ENCODE data around the gene TSKU.

The TSKU gene

GRCh38 chr11:76772100-76772782 is 10.9 kb upstream of the TSKU start:
- DNase-seq, result no peak
- no peak overlapping the region for H3K4me3 Mint-ChIP-seq
- peaks cover 15% of the 10 kb centered on the region for H3K9me3 Mint-ChIP-seq
- peaks cover 19% of the 10 kb centered on the region for H3K4me1 Mint-ChIP-seq
- peaks cover 5% of the 10 kb centered on the region for H3K36me3 Mint-ChIP-seq (ENCODE audit: low read depth)
- ATAC-seq, result no peak
- H3K27ac Mint-ChIP-seq, result no peak overlapping the region
- H3K27me3 Mint-ChIP-seq, result peaks cover 13% of the 10 kb centered on the region

GRCh38 chr11:76772783-76773106 is 10.4 kb upstream of the TSKU start:
- peaks cover 15% of the 10 kb centered on the region for H3K4me1 Mint-ChIP-seq
- ATAC-seq, result no peak
- no peak for DNase-seq
- H3K27ac Mint-ChIP-seq, result no peak overlapping the region
- peaks cover 19% of the 10 kb centered on the region for H3K9me3 Mint-ChIP-seq
- peaks cover 9% of the 10 kb centered on the region for H3K36me3 Mint-ChIP-seq (ENCODE audit: low read depth)
- H3K4me3 Mint-ChIP-seq, result no peak overlapping the region
- H3K27me3 Mint-ChIP-seq, result peaks cover 17% of the 10 kb centered on the region

GRCh38 chr11:76773921-76774361 is 9.2 kb upstream of the TSKU start:
- no peak overlapping the region for H3K27ac Mint-ChIP-seq
- peaks cover 3% of the 10 kb centered on the region for H3K4me1 Mint-ChIP-seq
- peaks cover 19% of the 10 kb centered on the region for H3K9me3 Mint-ChIP-seq
- peaks cover 24% of the 10 kb centered on the region for H3K27me3 Mint-ChIP-seq
- H3K36me3 Mint-ChIP-seq (ENCODE audit: low read depth), result peaks cover 9% of the 10 kb centered on the region
- no peak overlapping the region for H3K4me3 Mint-ChIP-seq
- no peak for DNase-seq
- no peak for ATAC-seq

GRCh38 chr11:76776472-76776871 is 6.7 kb upstream of the TSKU start:
- Mint-ChIP-seq H3K4me1 (no peaks in the 10 kb centered on the region), H3K27me3 (peaks cover 43% of the 10 kb centered on the region)

GRCh38 chr11:76777305-76777704 is 5.9 kb upstream of the TSKU start:
- ATAC-seq (no peak), DNase-seq (no peak)
- no peaks in the 10 kb centered on the region for H3K4me1 Mint-ChIP-seq
- H3K27me3 Mint-ChIP-seq, result peaks cover 46% of the 10 kb centered on the region
- H3K27ac Mint-ChIP-seq, result no peak overlapping the region
- no peak overlapping the region for H3K4me3 Mint-ChIP-seq
- H3K9me3 Mint-ChIP-seq, result peaks cover 19% of the 10 kb centered on the region
- peaks cover 9% of the 10 kb centered on the region for H3K36me3 Mint-ChIP-seq (ENCODE audit: low read depth)

More at GRCh38 chr11:76776472-76776871, 6.7 kb upstream of the TSKU start:
- Mint-ChIP-seq H3K36me3 (ENCODE audit: low read depth) (peaks cover 9% of the 10 kb centered on the region), H3K4me3 (no peak overlapping the region), H3K27ac (no peak overlapping the region), H3K9me3 (peaks cover 19% of the 10 kb centered on the region)
- DNase-seq (no peak), ATAC-seq (no peak)

- Mint-ChIP-seq H3K4me1 (peaks cover 6% of the 10 kb centered on the region), H3K9me3 (peaks cover 19% of the 10 kb centered on the region), H3K4me3 (no peak overlapping the region), H3K27ac (no peak overlapping the region), H3K36me3 (ENCODE audit: low read depth) (peaks cover 9% of the 10 kb centered on the region), H3K27me3 (peaks cover 51% of the 10 kb centered on the region)
- ATAC-seq (no peak), DNase-seq (no peak)
Measured at GRCh38 chr11:76777876-76778275, 5.3 kb upstream of the TSKU start.

- DNase-seq (no peak), ATAC-seq (no peak)
- Mint-ChIP-seq H3K27ac (no peak overlapping the region), H3K27me3 (peaks cover 49% of the 10 kb centered on the region), H3K4me1 (peaks cover 6% of the 10 kb centered on the region), H3K4me3 (no peak overlapping the region), H3K36me3 (ENCODE audit: low read depth) (peaks cover 9% of the 10 kb centered on the region), H3K9me3 (peaks cover 19% of the 10 kb centered on the region)
Measured at GRCh38 chr11:76778874-76779273, 4.3 kb upstream of the TSKU start.

- ATAC-seq, result no peak
- Mint-ChIP-seq H3K4me1 (peaks cover 16% of the 10 kb centered on the region), H3K9me3 (peaks cover 14% of the 10 kb centered on the region), H3K36me3 (ENCODE audit: low read depth) (peaks cover 9% of the 10 kb centered on the region), H3K27me3 (peaks cover 64% of the 10 kb centered on the region), H3K4me3 (no peak overlapping the region), H3K27ac (no peak overlapping the region)
- DNase-seq, result no peak
Measured at GRCh38 chr11:76781046-76781801, 1.9 kb upstream of the TSKU start.

- peak overlapping the region; percentile 75 for H3K4me3 Mint-ChIP-seq
- H3K9me3 Mint-ChIP-seq, result peaks cover 6% of the 10 kb centered on the region
- H3K27ac Mint-ChIP-seq, result no peak overlapping the region
- peaks cover 16% of the 10 kb centered on the region for H3K4me1 Mint-ChIP-seq
- H3K27me3 Mint-ChIP-seq, result peaks cover 60% of the 10 kb centered on the region
- H3K36me3 Mint-ChIP-seq (ENCODE audit: low read depth), result peaks cover 6% of the 10 kb centered on the region
- ATAC-seq, result no peak
- DNase-seq, result no peak
Measured at GRCh38 chr11:76781807-76782530, 1.2 kb upstream of the TSKU start.

GRCh38 chr11:76782531-76783293 is 444 bp upstream of the TSKU start:
- H3K36me3 Mint-ChIP-seq (ENCODE audit: low read depth), result no peaks in the 10 kb centered on the region
- peaks cover 16% of the 10 kb centered on the region for H3K4me1 Mint-ChIP-seq
- peak overlapping the region; percentile 76 for H3K27ac Mint-ChIP-seq
- DNase-seq (peak; percentile 74), ATAC-seq (peak; percentile 79)
- H3K9me3 Mint-ChIP-seq, result no peaks in the 10 kb centered on the region
- peaks cover 54% of the 10 kb centered on the region for H3K27me3 Mint-ChIP-seq
- H3K4me3 Mint-ChIP-seq, result peak overlapping the region; percentile 75

- no peak for ATAC-seq
- H3K4me3 Mint-ChIP-seq, result peak overlapping the region; percentile 58
- peaks cover 44% of the 10 kb centered on the region for H3K27me3 Mint-ChIP-seq
Measured at GRCh38 chr11:76783896-76784813, 999 bp downstream of the TSKU start.

GRCh38 chr11:76785513-76785912 is 2.4 kb downstream of the TSKU start:
- no peak for ATAC-seq
- peaks cover 34% of the 10 kb centered on the region for H3K27me3 Mint-ChIP-seq
- H3K4me3 Mint-ChIP-seq, result peak overlapping the region; percentile 58

More at GRCh38 chr11:76783896-76784813, 999 bp downstream of the TSKU start:
- H3K9me3 Mint-ChIP-seq, result no peaks in the 10 kb centered on the region
- no peak for DNase-seq
- H3K36me3 Mint-ChIP-seq (ENCODE audit: low read depth), result no peaks in the 10 kb centered on the region
- peaks cover 16% of the 10 kb centered on the region for H3K4me1 Mint-ChIP-seq
- H3K27ac Mint-ChIP-seq, result no peak overlapping the region

GRCh38 chr11:76786016-76786415 is 2.9 kb downstream of the TSKU start:
- DNase-seq (no peak), ATAC-seq (no peak)
- peaks cover 31% of the 10 kb centered on the region for H3K27me3 Mint-ChIP-seq
- no peaks in the 10 kb centered on the region for H3K9me3 Mint-ChIP-seq
- H3K36me3 Mint-ChIP-seq (ENCODE audit: low read depth), result no peaks in the 10 kb centered on the region
- no peak overlapping the region for H3K27ac Mint-ChIP-seq
- peaks cover 16% of the 10 kb centered on the region for H3K4me1 Mint-ChIP-seq
- H3K4me3 Mint-ChIP-seq, result no peak overlapping the region

More at GRCh38 chr11:76785513-76785912, 2.4 kb downstream of the TSKU start:
- DNase-seq, result no peak
- Mint-ChIP-seq H3K27ac (no peak overlapping the region), H3K4me1 (peaks cover 16% of the 10 kb centered on the region), H3K36me3 (ENCODE audit: low read depth) (no peaks in the 10 kb centered on the region), H3K9me3 (no peaks in the 10 kb centered on the region)

All from activated naive CD8-positive, alpha-beta T cell treated with anti-CD3 and anti-CD28 coated beads, Interleukin-2, amount 50 U/mL, for 24 hours (primary cell).